ENCODE data around the gene THBD.

Gene THBD

GRCh38 chr20:23084282-23084844 lies 34.9 kb upstream of the THBD start:
- no peak for DNase-seq

- DNase-seq: no peak
Measured at GRCh38 chr20:23083553-23084220, 34.2 kb upstream of the THBD start.

GRCh38 chr20:23082846-23083552 lies 33.5 kb upstream of the THBD start:
- no peak for DNase-seq

- no peak for DNase-seq
Measured at GRCh38 chr20:23081263-23081819, 31.9 kb upstream of the THBD start.

GRCh38 chr20:23080521-23080920 lies 31.0 kb upstream of the THBD start:
- no peak for DNase-seq

- DNase-seq: no peak
Measured at GRCh38 chr20:23079926-23080325, 30.5 kb upstream of the THBD start.

- no peak for DNase-seq
Measured at GRCh38 chr20:23079016-23079351, 29.5 kb upstream of the THBD start.

GRCh38 chr20:23078351-23079015 lies 29.0 kb upstream of the THBD start:
- no peak for DNase-seq

GRCh38 chr20:23077277-23077676 lies 27.8 kb upstream of the THBD start:
- DNase-seq: no peak

GRCh38 chr20:23074052-23074451 lies 24.6 kb upstream of the THBD start:
- no peak for DNase-seq

- no peak for DNase-seq
Measured at GRCh38 chr20:23072892-23073586, 23.6 kb upstream of the THBD start.

GRCh38 chr20:23071996-23072395 lies 22.5 kb upstream of the THBD start:
- no peak for DNase-seq

GRCh38 chr20:23071398-23071797 lies 21.9 kb upstream of the THBD start:
- no peak for DNase-seq

- DNase-seq: no peak
Measured at GRCh38 chr20:23069108-23069507, 19.6 kb upstream of the THBD start.

- DNase-seq: no peak
Measured at GRCh38 chr20:23068283-23068682, 18.8 kb upstream of the THBD start.

- no peak for DNase-seq
Measured at GRCh38 chr20:23066772-23067171, 17.3 kb upstream of the THBD start.

- no peak for DNase-seq
Measured at GRCh38 chr20:23065266-23066201, 16.1 kb upstream of the THBD start.

GRCh38 chr20:23063581-23063980 lies 14.1 kb upstream of the THBD start:
- no peak for DNase-seq

GRCh38 chr20:23063168-23063567 lies 13.7 kb upstream of the THBD start:
- no peak for DNase-seq

GRCh38 chr20:23062632-23063031 lies 13.2 kb upstream of the THBD start:
- DNase-seq: no peak

- DNase-seq: no peak
Measured at GRCh38 chr20:23061734-23062561, 12.5 kb upstream of the THBD start.

Measured in NCI-H187 (cell line).